ENCODE results near the gene ENTREP3.
"Not testable (repeated sequence)": the region's sequence is repeated elsewhere in the genome, so short reads cannot be mapped to it uniquely, and the experiment has no call there.

ENTREP3 gene

GRCh38 chr1:155226188-155226909 lies 28.9 kb downstream of the ENTREP3 start:
- peak; percentile 57 to 83 (median 66) for DNase-seq (ENCODE audit: low read depth in 3 of 3, low spot score in 1 of 3)

GRCh38 chr1:155225404-155225759 lies 29.9 kb downstream of the ENTREP3 start:
- not testable (repeated sequence) for DNase-seq (ENCODE audit: low read depth in 3 of 3, low spot score in 1 of 3)

- no peak for DNase-seq (ENCODE audit: low read depth in 3 of 3, low spot score in 1 of 3)
These were observed 32.2 kb downstream of the ENTREP3 start for GRCh38 chr1:155223047-155223446.

- DNase-seq (ENCODE audit: low read depth in 3 of 3, low spot score in 1 of 3): not testable (repeated sequence)
These were observed 34.9 kb downstream of the ENTREP3 start for GRCh38 chr1:155220211-155220965.

GRCh38 chr1:155219592-155220031 lies 35.7 kb downstream of the ENTREP3 start:
- no peak for DNase-seq (ENCODE audit: low read depth in 3 of 3, low spot score in 1 of 3)

GRCh38 chr1:155218854-155219591 lies 36.3 kb downstream of the ENTREP3 start:
- DNase-seq (ENCODE audit: low read depth in 3 of 3, low spot score in 1 of 3): no peak

GRCh38 chr1:155214702-155215101 lies 40.6 kb downstream of the ENTREP3 start:
- DNase-seq (ENCODE audit: low read depth in 3 of 3, low spot score in 1 of 3): not testable (repeated sequence)

- not testable (repeated sequence) for DNase-seq (ENCODE audit: low read depth in 3 of 3, low spot score in 1 of 3)
These were observed 43.2 kb downstream of the ENTREP3 start for GRCh38 chr1:155212051-155212440.

GRCh38 chr1:155211381-155212050 lies 43.8 kb downstream of the ENTREP3 start:
- not testable (repeated sequence) for DNase-seq (ENCODE audit: low read depth in 3 of 3, low spot score in 1 of 3)

GRCh38 chr1:155210314-155211104 lies 44.8 kb downstream of the ENTREP3 start:
- no peak for DNase-seq (ENCODE audit: low read depth in 3 of 3, low spot score in 1 of 3)

- DNase-seq (ENCODE audit: low read depth in 3 of 3, low spot score in 1 of 3): no peak
These were observed 46.0 kb downstream of the ENTREP3 start for GRCh38 chr1:155209312-155209721.

- peak; percentile 75 to 82 (median 76) for DNase-seq (ENCODE audit: low read depth in 3 of 3, low spot score in 1 of 3)
These were observed 46.6 kb downstream of the ENTREP3 start, which contains the start of gene MTX1 for GRCh38 chr1:155208541-155209311. TSS of gene MTX1 (plus strand) at chr1:155208695. CDS start at chr1:155208805, 110 bp downstream.

- DNase-seq (ENCODE audit: low read depth in 3 of 3, low spot score in 1 of 3): no peak
These were observed 47.3 kb downstream of the ENTREP3 start, which contains the start of gene THBS3 for GRCh38 chr1:155207806-155208540. TSS of gene THBS3 (minus strand) at chr1:155207897. CDS start at chr1:155207876, 21 bp downstream.

- DNase-seq (ENCODE audit: low read depth in 3 of 3, low spot score in 1 of 3): peak; percentile 75 to 89 (median 81)
These were observed 48.1 kb downstream of the ENTREP3 start for GRCh38 chr1:155206891-155207805.

- no peak for DNase-seq (ENCODE audit: low read depth in 3 of 3, low spot score in 1 of 3)
These were observed 49.2 kb downstream of the ENTREP3 start for GRCh38 chr1:155205969-155206593.

GRCh38 chr1:155205035-155205434 lies 50.2 kb downstream of the ENTREP3 start:
- no peak for DNase-seq (ENCODE audit: low read depth in 3 of 3, low spot score in 1 of 3)

Data from stimulated activated CD4-positive, alpha-beta T cell treated with anti-CD3 and anti-CD28 coated beads, TNF-alpha, amount 100 ng/mL, for 1 hour (primary cell).